ENCODE data around the gene PKN1. TPM values are rescaled to one million over a fixed set of nuclear protein-coding genes. Genes with fewer than 3 reads are reported as not detected.
"Not testable (repeated sequence)": the region's sequence is repeated elsewhere in the genome, so short reads cannot be mapped to it uniquely, and the experiment has no call there.

The PKN1 gene
- total RNA-seq, 1 donor from 2014 or later, result 207 TPM

GRCh38 chr19:14400951-14401431 lies 32.1 kb upstream of the PKN1 start:
- Mint-ChIP-seq H3K36me3 (ENCODE audit: low read depth, unreplicated experiment) (no peaks in the 10 kb centered on the region), H3K27ac (ENCODE audit: unreplicated experiment) (no peak overlapping the region), H3K9me3 (ENCODE audit: unreplicated experiment) (no peaks in the 10 kb centered on the region), H3K4me1 (ENCODE audit: unreplicated experiment) (no peaks in the 10 kb centered on the region), H3K27me3 (ENCODE audit: unreplicated experiment) (peaks cover 5% of the 10 kb centered on the region), H3K4me3 (ENCODE audit: unreplicated experiment) (no peak overlapping the region)
- TF ChIP-seq, protein P1, sequence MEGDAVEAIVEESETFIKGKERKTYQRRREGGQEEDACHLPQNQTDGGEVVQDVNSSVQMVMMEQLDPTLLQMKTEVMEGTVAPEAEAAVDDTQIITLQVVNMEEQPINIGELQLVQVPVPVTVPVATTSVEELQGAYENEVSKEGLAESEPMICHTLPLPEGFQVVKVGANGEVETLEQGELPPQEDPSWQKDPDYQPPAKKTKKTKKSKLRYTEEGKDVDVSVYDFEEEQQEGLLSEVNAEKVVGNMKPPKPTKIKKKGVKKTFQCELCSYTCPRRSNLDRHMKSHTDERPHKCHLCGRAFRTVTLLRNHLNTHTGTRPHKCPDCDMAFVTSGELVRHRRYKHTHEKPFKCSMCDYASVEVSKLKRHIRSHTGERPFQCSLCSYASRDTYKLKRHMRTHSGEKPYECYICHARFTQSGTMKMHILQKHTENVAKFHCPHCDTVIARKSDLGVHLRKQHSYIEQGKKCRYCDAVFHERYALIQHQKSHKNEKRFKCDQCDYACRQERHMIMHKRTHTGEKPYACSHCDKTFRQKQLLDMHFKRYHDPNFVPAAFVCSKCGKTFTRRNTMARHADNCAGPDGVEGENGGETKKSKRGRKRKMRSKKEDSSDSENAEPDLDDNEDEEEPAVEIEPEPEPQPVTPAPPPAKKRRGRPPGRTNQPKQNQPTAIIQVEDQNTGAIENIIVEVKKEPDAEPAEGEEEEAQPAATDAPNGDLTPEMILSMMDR (IDR thresholded peaks at IDR 0.05; ENCODE audit: unreplicated experiment), result no peak
- DNase-seq (ENCODE audit: low spot score), result no peak

DNA sequence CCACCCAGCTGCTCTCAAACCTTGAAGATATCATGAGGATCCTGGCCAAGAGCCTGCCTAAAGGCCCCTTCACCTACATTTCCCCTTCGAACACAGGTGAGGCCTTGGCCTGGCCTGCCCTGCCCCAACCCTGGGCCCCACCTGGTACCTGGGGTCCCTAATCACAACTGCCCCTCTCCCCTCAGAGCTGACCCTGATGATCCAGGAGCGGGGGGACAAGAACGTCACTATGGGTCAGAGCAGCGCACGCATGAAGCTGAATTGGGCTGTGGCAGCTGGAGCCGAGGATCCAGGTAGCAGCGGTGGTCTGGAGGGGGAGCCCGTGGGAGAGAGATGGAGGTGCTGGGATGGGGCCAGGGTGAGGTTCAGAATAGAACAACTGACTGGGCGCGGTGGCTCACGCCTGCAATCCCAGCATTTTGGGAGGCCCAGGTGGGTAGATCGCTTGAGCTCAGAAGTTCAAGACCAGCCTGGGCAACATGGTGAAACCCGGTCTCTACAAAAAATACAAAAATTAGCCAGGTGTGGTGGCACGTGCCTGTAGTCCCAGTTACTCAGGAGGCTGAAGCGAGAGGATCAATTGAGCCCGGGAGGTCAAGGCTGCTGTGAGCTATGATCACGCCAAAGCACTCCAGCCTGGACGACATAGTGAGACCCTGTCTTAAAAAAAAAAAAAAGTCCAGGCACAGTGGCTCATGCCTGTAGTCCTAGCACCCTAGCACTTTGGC lies 31.5 kb upstream of the PKN1 start:
- H3K27ac Mint-ChIP-seq (ENCODE audit: unreplicated experiment), result no peak overlapping the region
- H3K27me3 Mint-ChIP-seq (ENCODE audit: unreplicated experiment), result peaks cover 5% of the 10 kb centered on the region
- H3K4me3 Mint-ChIP-seq (ENCODE audit: unreplicated experiment), result no peak overlapping the region
- no peaks in the 10 kb centered on the region for H3K9me3 Mint-ChIP-seq (ENCODE audit: unreplicated experiment)
- DNase-seq (ENCODE audit: low spot score), result no peak
- H3K4me1 Mint-ChIP-seq (ENCODE audit: unreplicated experiment), result peaks cover 1% of the 10 kb centered on the region
- no peaks in the 10 kb centered on the region for H3K36me3 Mint-ChIP-seq (ENCODE audit: low read depth, unreplicated experiment)
- TF ChIP-seq, protein P1 (IDR thresholded peaks at IDR 0.05; ENCODE audit: unreplicated experiment), result no peak

GRCh38 chr19:14402332-14403144 lies 30.6 kb upstream of the PKN1 start:
- Mint-ChIP-seq H3K27me3 (ENCODE audit: unreplicated experiment) (peaks cover 3% of the 10 kb centered on the region), H3K4me1 (ENCODE audit: unreplicated experiment) (peaks cover 3% of the 10 kb centered on the region), H3K27ac (ENCODE audit: unreplicated experiment) (no peak overlapping the region), H3K36me3 (ENCODE audit: low read depth, unreplicated experiment) (no peaks in the 10 kb centered on the region), H3K9me3 (ENCODE audit: unreplicated experiment) (no peaks in the 10 kb centered on the region), H3K4me3 (ENCODE audit: unreplicated experiment) (no peak overlapping the region)
- no peak for DNase-seq (ENCODE audit: low spot score)
- TF ChIP-seq, protein P1 (IDR thresholded peaks at IDR 0.05; ENCODE audit: unreplicated experiment), result no peak

DNA sequence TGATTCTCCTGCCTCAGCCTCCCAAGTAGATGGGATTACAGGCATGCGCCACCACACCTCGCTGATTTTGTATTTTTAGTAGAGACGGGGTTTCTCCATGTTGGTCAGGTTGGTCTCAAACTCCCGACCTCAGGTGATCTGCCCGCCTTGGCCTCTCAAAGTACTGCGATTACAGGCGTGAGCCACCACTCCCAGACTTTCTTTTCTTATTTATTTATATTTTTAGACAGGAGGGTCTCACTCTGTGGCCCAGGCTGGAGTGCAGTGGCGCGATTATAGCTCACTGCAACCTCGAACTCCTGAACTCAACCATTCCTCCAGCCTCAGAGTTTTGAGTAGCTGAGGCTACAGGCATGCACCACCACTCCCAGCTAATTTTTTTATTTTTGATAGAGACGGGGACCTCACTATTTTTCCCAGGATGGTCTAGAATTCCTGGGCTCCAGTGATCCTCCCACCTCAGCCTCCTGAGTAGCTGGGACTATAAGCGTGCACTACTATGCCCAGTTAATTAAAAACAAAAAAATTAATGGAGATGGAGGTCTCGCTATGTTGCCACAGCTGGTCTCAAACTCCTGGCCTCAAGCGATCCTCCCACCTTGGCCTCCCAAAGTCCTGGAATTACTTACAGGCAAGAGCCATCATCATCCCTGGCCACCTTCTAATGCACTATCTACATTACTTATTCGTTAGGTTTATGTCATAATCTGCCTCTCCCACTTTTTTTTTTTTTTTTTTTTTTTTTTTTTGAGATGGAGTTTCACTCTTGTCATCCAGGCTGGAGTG lies 29.8 kb upstream of the PKN1 start:
- H3K36me3 Mint-ChIP-seq (ENCODE audit: low read depth, unreplicated experiment); H3K4me1 Mint-ChIP-seq (ENCODE audit: unreplicated experiment); H3K4me3 Mint-ChIP-seq (ENCODE audit: unreplicated experiment); H3K9me3 Mint-ChIP-seq (ENCODE audit: unreplicated experiment); H3K27ac Mint-ChIP-seq (ENCODE audit: unreplicated experiment); DNase-seq (ENCODE audit: low spot score); H3K27me3 Mint-ChIP-seq (ENCODE audit: unreplicated experiment): not testable (repeated sequence)

GRCh38 chr19:14404312-14404711 lies 28.8 kb upstream of the PKN1 start:
- Mint-ChIP-seq H3K9me3 (ENCODE audit: unreplicated experiment) (no peaks in the 10 kb centered on the region), H3K4me1 (ENCODE audit: unreplicated experiment) (peaks cover 3% of the 10 kb centered on the region), H3K27ac (ENCODE audit: unreplicated experiment) (no peak overlapping the region), H3K36me3 (ENCODE audit: low read depth, unreplicated experiment) (peaks cover 10% of the 10 kb centered on the region), H3K4me3 (ENCODE audit: unreplicated experiment) (no peak overlapping the region), H3K27me3 (ENCODE audit: unreplicated experiment) (peaks cover 3% of the 10 kb centered on the region)
- TF ChIP-seq, protein P1 (IDR thresholded peaks at IDR 0.05; ENCODE audit: unreplicated experiment), result no peak
- DNase-seq (ENCODE audit: low spot score), result no peak

Measured in endothelial cell (in vitro differentiated cells).